Progenitor cell of endocrine pancreas (in vitro differentiated cells): ENCODE data around the gene LEMD2. TPM values are rescaled to one million over a fixed set of nuclear protein-coding genes. Genes with fewer than 3 reads are reported as not detected.

Source experiments
- DNase-seq: peaks from one replicate; pipeline ENCODE4 v3.0.0; 2021; ENCODE audit warnings: low spot score; ENCODE audit not compliant: unreplicated experiment
- H3K27ac Mint-ChIP-seq: 2 replicates; pipeline ENCODE4 v1.8.0; 2021; ENCODE audit warnings: mild to moderate bottlenecking, moderate library complexity, mixed read lengths
- H3K27me3 Mint-ChIP-seq: 2 replicates; pipeline ENCODE4 v1.8.0; 2021; ENCODE audit warnings: mixed read lengths
- H3K36me3 Mint-ChIP-seq: 2 replicates; pipeline ENCODE4 v1.8.0; 2022; ENCODE audit warnings: mixed read lengths; ENCODE audit not compliant: insufficient read depth
- H3K4me1 Mint-ChIP-seq: 2 replicates; pipeline ENCODE4 v1.8.0; 2021; ENCODE audit warnings: low read depth, mixed read lengths
- H3K4me3 Mint-ChIP-seq: 2 replicates; pipeline ENCODE4 v1.8.0; 2021; ENCODE audit warnings: low read depth, mild to moderate bottlenecking, moderate library complexity, mixed read lengths
- H3K9me3 Mint-ChIP-seq: 2 replicates; pipeline ENCODE4 v1.8.0; 2021; ENCODE audit warnings: low read depth, mixed read lengths
- CTCF ChIP-seq: fragments of 200-600 bp; sonication (generic); IDR thresholded peaks from one replicate; pipeline ENCODE4 v1.5.0; 2021; ENCODE audit warnings: antibody characterized with exemption, mild to moderate bottlenecking; ENCODE audit not compliant: unreplicated experiment
- total RNA-seq: library from RNA; stranded (reverse); gene quantifications from 2 replicates; pipeline ENCODE4 v1.2.1, GENCODE V29; 2021

The LEMD2 gene
- total RNA-seq, 1 donor from 2014 or later = 69.9 TPM

- H3K27ac Mint-ChIP-seq = no peak overlapping the region
- H3K27me3 Mint-ChIP-seq = peaks cover 19% of the 10 kb centered on the region
- no peak overlapping the region for H3K4me3 Mint-ChIP-seq
- DNase-seq = no peak
- H3K9me3 Mint-ChIP-seq = no peaks in the 10 kb centered on the region
- no peak for TF ChIP-seq CTCF
- no peaks in the 10 kb centered on the region for H3K36me3 Mint-ChIP-seq
- peaks cover 15% of the 10 kb centered on the region for H3K4me1 Mint-ChIP-seq
Observed at GRCh38 chr6:33750244-33750991, 38.5 kb downstream of the LEMD2 start.

- Mint-ChIP-seq H3K9me3 (no peaks in the 10 kb centered on the region), H3K27ac (no peak overlapping the region), H3K27me3 (peaks cover 19% of the 10 kb centered on the region), H3K4me1 (peaks cover 15% of the 10 kb centered on the region), H3K4me3 (no peak overlapping the region), H3K36me3 (no peaks in the 10 kb centered on the region)
- TF ChIP-seq CTCF = no peak
- DNase-seq = no peak
Observed at GRCh38 chr6:33749401-33749800, 39.5 kb downstream of the LEMD2 start.

- no peak for DNase-seq
- peaks cover 20% of the 10 kb centered on the region for H3K4me1 Mint-ChIP-seq
- peaks cover 19% of the 10 kb centered on the region for H3K27me3 Mint-ChIP-seq
- H3K4me3 Mint-ChIP-seq = no peak overlapping the region
- H3K27ac Mint-ChIP-seq = no peak overlapping the region
- H3K36me3 Mint-ChIP-seq = no peaks in the 10 kb centered on the region
- TF ChIP-seq CTCF = no peak
- H3K9me3 Mint-ChIP-seq = no peaks in the 10 kb centered on the region
Observed at GRCh38 chr6:33748841-33749240, 40.1 kb downstream of the LEMD2 start.

- no peak for DNase-seq
- Mint-ChIP-seq H3K4me3 (no peak overlapping the region), H3K27me3 (peaks cover 21% of the 10 kb centered on the region), H3K4me1 (peaks cover 20% of the 10 kb centered on the region), H3K9me3 (no peaks in the 10 kb centered on the region), H3K27ac (peak overlapping the region; percentile 46), H3K36me3 (no peaks in the 10 kb centered on the region)
- no peak for TF ChIP-seq CTCF
Observed at GRCh38 chr6:33747823-33748222, 41.1 kb downstream of the LEMD2 start.

GRCh38 chr6:33746651-33747100, 42.3 kb downstream of the LEMD2 start, which contains the start of gene IP6K3:
TSS of gene IP6K3 (minus strand) at chr6:33746905. CDS start at chr6:33735476, 11,429 bp downstream.
- no peaks in the 10 kb centered on the region for H3K9me3 Mint-ChIP-seq
- H3K4me1 Mint-ChIP-seq = peaks cover 16% of the 10 kb centered on the region
- no peak for DNase-seq
- H3K36me3 Mint-ChIP-seq = no peaks in the 10 kb centered on the region
- peak within 1 kb of the TSS; percentile 46 for H3K27ac Mint-ChIP-seq
- no peak for TF ChIP-seq CTCF
- H3K4me3 Mint-ChIP-seq = no peak within 1 kb of the TSS
- H3K27me3 Mint-ChIP-seq = peaks cover 27% of the 10 kb centered on the region
